Right lobe of liver (tissue), 4 donors: ENCODE data around the gene NRIP2.

ENCODE experiments used
- CTCF ChIP-seq, 4 donors: fragments of 200-600 bp in 3 of 4; fragments of 450-650 bp in 1 of 4; IDR thresholded peaks; one replicate each; pipeline versions ENCODE4 v1.5.1 to v1.8.0; 2016 to 2022; ENCODE audit warnings: antibody characterized with exemption in 4 of 4, mild to moderate bottlenecking in 2 of 4
- POLR2A ChIP-seq: fragments of 450-650 bp; IDR thresholded peaks from one replicate; pipeline ENCODE4 v1.6.1; 2017; ENCODE audit warnings: antibody characterized with exemption, mild to moderate bottlenecking
- donor health status: DM: no; HTN: no; CAD: no.
- donor health status: DM: no; HTN: no; CAD: no.
- donor health status: DM: no; HTN: yes; CAD: no.

GRCh38 chr12:2877953-2878732 lies 43.3 kb upstream of the NRIP2 start:
- no peak for TF ChIP-seq CTCF (IDR thresholded peaks at IDR 0.05)
- no peak for TF ChIP-seq POLR2A
